Amygdala (tissue), 56 donors: ENCODE results near the gene NAPSA.
A peak's percentile ranks its signal among the peaks of the same experiment; 100 is the strongest.
"Not testable (repeated sequence)": the region's sequence is repeated elsewhere in the genome, so short reads cannot be mapped to it uniquely, and the experiment has no call there.

Experiments used
- DNase-seq, 56 donors: peaks; one replicate each; lab custom pipeline; 2025; lab: John Stamatoyannopoulos, UW

The NAPSA gene

DNA sequence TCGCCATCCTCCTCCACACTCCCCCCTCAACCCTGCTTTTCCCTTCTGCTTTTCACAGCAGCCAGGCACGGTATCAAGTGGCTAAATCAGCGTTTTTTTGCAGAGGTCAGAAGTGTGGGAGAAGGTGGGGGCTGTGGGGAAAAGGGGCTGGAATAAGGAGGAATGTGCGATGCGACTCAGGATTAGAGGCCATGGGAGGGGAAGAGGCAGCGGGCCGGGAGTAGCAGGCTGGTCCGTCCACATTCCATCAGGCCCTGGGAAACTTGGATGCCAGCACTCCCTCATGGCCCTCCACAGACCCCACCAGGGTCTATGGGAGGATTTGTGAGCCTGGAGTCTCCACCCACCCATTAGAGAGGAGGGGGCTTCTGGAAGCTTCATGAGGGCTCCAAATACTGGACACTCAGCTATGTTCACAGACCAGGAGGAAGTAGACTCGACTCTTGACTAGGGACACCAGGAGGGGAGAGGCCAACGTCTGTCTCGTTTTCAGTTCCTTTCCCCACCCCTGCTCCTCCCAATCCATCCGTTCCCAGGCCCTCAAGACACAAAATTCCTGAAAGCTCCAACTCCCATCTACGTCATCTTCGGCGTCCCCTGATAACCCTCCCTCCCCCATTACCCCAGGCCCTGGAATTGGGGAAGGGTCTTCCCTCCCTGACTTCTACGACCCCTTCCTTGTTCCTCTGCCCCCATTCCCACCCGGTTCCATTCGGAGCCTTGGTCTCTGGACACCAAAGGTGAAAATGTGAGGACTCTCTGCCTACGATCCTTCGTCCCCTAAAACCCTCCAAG, 33.0 kb downstream of the NAPSA start:
- peak in 4 of 56 donors; percentile 16 to 26 (median 22) for DNase-seq

DNA sequence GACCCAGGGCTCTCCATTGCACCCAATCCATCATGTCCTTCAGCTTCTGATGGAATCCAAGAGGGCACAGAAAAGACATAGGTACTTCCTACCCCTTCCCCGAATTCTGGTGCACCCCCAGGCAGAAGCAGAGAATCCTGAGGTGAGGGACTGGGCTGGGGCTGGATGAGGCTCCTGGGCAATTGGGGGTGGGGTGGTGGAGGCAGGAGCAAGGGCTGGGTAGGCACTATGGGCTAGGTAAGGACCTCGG, 33.5 kb downstream of the NAPSA start:
- no peak for DNase-seq

DNA sequence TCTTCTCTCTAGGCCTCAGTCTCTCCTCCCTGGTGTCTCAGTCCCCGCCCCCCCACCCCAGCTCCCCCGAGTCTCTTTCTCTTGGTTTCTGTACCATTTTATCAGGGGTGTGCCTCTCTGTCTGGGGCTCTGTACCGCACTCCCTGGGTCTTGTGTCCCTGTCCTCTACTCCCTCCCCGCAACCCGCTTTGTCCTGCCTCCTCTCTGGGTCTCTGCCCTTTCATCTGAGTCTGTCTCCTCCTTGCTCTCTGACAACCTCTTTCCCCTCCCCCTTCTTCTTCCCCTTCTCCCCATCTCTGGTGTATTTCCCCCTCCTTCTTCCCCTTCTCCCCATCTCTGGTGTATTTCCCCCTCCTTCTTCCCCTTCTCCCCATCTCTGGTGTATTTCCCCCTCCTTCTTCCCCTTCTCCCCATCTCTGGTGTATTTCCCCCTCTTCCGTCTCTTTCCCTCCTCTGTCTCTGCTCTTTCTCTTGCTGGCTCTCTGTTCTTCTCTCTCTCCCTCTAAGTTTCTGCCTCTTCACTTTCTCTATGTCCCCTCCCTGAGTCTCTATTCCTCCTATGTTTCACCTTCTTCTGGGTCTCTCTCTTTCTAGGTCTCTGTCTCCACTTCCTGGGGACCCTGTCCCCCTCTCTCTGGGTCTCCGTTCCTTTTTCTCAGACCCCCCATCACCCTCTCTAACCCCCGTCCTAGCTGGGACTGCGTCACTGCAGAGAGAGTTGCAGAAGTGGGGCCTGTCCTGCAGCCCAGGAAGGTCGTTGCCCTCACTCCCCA, 34.0 kb downstream of the NAPSA start:
- DNase-seq = no peak

DNA sequence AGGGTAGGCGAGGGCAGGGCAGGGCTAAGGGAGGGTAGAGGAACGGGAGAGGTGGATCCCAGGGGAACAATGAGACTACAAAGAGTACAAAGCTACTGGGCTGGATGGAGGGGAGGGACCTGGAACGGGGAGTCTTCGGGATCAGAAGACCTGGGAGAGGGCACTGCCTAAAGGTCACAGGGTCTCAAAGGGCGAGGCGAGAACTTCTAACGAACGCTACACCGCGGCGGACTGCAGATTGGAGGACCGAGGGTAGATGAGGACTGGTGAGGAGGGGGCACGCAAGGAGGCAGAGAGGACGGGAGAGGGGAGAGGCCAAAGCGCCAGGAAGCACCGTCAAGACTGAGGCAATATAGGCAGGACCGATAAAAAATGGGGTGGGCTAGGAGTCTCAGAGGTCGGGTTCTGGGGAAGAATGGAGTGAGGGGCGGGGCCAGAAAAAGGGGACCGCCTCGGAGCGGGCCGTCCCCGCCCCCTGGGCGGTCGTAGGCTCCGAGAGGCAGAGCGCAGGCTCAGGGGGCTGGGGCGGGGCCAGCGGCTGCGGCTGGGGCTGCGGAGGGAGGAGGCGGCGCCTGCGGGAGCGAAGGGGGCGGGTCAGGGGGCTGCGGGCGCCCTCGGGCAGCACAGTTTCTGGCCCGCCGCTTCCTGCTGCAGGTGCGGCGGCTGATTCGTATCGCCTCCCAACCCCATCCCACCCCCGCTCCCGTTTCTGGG, 34.9 kb downstream of the NAPSA start:
- peak in 55 of 56 donors; percentile 34 to 91 (median 80) for DNase-seq

DNA sequence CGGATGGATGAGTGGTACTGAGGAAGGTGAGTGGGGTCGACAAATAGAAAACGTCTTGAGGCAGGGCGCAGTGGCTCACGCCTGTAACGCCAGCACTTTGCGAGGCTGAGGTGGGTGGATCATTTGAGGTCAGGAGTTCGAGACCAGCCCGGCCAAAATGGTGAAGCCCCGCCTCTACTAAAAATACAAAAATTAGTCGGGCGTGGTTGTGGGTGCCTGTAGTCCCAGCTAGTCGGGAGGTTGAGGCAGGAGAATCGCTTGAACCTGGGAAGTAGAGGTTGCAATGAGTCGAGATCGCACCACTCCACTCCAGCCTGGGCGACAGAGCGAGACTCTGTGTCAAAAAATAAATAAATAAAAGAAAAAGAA, 35.5 kb downstream of the NAPSA start:
- DNase-seq = not testable (repeated sequence)

DNA sequence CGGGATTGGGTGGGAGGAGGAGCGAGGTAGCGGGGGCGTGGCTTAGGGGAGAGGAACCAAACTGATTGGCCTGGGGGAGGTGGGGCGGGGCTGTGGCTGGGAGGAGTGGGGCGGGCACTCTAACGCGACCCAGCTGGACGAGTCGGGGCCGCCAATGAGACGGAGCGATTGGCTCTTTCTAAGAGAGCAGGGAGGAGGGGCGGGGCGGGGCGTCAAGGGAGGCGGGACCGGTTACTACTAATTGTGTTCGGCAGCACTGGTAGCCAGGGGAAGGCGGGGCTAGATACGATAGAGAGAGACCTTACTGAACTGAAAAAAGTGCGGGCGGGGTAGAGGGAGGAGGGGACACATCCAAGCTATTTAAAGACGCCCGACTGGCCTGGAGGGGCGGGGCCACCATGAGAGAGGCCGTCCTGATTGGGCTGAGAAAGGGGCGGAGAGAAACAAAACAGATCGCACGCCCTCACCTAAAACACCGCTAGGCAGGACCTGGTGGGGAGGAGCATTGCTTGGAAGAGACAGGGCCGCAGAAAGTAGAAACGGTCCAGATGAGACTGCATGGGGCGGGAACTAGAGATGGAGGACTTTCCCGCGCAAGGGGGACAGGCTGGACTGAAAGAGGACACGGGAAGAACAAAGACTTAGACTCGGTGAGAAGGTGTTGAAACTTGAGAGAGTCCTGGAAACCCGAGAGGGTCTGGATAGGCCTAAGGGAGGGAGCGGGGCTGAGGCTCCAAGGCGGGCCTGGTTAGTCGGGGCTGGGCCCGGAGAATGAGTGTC, 36.1 kb downstream of the NAPSA start, which contains the start of gene KCNC3:
Gene KCNC3, minus strand, starts transcription at position 232 of the 780 bp plus-strand sequence. CDS start 295 bp downstream, outside the sequence.
- peak; percentile 48 to 100 (median 99) for DNase-seq

DNA sequence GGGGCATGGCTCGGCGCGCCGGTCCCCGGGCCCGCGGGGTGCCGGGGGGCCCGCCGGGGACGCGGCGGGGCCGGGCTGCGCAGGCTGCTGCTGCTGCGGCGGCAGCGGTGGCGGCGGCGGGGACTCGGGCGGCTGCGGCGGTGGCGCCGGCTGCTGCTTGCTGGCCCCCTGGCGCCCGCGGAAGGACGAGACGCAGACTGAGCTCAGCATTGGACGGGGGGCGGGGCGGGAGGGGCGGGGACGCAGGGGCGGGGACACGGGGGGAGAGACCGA, 36.6 kb downstream of the NAPSA start:
- DNase-seq = no peak

DNA sequence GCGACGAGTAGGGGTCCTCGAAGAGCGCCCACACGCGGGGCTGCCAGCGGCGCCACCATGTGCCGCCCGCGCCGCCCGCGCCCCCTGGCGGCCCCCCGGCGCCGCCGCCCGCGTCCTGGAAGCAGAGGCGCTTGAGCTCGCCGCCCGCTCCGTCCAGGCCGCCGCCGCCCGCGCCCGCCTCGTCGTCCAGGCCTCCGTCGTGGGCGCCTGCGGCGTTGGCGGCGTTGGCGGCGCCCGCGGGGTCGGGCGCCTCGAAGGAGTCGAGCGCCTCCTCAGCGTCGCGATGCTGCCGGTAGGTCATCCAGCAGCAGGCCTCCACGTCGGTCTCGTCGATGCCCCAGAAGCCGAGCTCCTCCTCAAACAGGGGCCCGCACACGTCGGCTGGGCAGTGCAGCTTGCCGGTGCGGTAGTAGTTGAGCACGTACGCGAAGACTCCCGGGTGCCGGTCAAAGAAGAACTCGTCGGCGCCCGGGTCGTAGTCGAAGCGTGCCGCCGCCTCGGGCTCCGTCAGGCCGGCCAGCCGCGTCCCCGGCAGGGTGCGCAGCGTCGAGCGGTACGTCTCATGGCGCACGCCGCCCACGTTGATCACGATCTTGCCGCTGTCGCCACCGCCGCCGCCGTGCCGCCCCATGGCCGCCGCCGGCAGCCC, 37.1 kb downstream of the NAPSA start:
- peak in 5 of 56 donors; percentile 26 to 55 (median 48) for DNase-seq

DNA sequence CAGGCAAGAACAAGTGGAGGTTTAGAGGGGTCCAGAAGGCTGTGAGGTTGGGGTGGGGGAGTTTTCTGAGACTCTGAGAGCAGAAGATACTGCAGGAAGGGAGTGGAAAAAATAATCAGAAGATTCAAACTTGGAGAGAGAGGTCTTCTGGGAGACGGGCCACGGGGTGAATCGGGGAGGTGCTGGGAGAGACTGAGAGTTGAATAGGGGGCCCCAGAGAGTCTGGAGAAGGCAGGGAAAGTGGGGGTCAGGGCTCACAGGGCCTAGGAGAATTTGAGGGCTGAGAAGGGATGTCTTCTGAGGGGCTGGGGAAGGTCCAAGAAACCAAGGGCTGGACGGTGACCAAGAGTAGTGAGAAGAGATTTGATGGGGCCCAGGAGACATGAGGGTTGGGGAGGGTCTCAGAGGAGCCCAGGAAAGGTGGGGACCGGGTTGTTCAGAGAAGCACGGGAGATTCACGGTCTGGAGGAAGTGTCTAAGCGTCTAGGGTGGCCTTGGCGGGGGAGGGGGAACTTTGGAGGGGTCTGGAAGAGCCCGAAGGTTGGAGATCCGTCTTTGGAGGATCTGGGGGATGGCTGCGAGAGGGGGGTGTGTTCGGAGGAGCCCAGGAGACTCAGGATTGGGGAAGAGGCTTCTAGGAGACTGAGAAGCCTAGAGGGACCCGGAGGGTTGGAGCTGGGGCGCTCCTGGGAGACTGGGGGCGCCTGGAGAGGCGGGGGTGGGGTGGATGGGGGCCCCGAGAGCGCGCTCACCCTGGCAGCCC, 37.8 kb downstream of the NAPSA start:
- DNase-seq = no peak

DNA sequence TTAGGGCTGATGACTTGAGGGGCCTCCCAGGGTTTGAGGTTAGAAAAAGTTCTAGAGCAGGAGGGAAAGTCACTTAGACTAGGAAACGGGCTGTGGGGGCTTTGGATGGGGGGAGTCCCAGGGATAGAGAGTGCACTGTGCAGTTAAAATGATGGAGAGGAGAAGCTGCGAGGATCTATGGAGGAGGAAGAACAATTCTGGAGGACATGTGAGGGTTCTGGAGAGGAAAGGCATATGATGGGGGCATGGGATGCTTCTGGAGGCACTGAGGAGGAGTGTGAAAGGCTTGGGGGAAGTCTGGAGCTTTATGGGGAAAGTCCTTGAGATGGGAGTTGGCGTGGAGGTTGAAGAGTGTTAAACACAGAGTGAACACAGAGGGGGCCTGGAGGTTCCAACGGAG, 38.4 kb downstream of the NAPSA start:
- no peak for DNase-seq

DNA sequence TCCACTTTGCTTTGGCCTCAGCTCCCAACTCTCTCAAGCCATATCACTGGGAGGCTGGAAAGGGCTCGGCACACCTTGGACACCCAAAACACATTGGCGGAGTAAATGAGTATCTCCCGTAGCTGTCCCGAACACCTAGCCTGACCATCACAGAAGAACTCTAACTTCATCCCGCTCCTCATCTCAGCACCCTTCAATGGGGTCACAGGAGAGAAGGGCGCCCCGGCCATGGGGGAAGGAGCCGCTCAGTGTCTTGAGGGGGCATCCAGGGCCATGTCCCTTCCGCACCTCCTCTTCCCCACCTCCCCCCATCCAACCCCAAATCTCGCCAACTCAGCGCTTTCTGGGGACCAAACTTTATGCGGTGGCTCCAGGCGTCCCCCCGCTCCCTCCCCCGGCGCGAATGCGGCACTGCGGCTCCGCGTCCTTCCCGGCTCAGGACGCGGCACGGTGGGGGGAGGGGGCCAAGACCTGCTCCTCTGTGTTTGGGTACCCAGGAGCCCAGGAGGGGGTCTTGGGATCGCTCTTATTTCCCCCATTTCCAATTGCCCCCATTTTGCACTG, 39.3 kb downstream of the NAPSA start:
- no peak for DNase-seq

DNA sequence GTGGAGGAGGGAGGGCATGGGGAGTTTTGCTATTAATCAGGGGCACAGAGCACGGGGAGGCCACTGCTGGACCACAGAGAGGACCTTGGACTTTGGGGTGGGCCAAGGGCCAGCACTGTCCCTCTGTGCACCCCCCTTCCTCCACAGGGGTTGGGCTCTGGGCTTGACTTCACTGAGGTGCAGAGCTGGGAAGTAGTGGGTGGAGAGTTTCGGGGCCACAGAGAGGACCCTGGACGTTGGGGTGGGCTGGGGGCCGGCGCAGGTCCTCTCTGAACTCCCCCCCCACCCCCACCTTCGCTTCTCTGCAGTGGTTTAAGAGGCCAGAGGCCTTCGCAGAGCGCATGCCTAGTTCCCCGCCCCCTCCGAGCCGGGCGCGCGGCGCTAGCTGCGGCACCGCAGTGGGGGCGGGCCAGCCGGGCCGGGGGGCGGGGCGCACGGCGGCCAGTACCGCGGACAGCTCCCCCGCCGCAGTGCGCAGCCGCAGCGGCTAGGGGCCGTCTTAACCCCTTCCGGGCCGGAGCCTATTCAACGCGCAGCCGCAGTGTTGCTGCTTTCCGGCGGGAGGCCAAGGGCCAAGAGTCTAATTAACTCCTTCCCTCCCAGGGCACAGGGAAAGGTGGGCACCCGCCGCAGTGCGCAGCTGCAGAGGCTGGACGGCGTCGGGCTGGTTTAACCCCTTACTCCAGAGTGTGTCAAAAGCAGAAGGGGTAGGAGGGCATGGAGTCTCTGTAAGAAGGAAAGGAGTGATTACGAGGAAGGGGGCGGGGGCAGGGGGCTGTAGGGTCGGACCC, 39.9 kb downstream of the NAPSA start:
- peak in 50 of 56 donors; percentile 17 to 84 (median 58) for DNase-seq

DNA sequence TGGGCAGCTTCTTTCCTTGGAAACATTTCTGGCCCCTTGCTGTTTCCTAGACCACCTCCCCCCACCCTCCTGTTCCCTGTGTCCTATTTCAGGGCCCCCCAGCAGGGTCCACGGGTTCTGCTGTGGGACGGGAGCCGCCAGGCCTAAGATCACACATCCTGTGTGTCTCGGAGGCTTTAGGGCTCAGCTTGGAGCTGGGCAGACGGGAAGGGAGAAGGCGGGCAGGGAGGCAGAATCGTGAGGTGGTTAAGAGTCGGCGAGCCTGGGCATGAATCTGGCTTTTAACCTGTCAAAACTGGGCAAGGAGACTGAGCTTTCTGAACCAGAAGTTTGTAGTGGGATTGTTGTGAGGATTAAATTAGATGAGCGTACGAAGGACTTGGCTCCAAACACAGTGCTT, 41.1 kb downstream of the NAPSA start:
- DNase-seq = no peak

DNA sequence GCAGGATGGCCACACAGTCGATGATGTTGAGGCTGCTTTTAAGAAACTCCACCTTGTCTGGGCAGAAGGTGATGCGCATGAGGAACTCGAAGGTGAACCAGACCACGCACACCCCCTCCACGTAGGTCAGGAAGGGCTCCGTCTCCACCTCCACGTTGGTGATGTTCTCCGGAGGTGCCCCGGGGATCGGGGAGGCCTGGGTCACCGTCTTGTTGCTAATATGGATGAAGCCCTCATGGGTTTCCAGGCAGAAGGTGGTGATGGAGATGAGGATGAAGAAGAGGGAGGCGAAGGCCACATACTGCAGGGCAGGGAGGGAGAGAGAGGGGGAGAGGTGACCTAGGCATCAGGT, 41.7 kb downstream of the NAPSA start:
- DNase-seq = no peak

DNA sequence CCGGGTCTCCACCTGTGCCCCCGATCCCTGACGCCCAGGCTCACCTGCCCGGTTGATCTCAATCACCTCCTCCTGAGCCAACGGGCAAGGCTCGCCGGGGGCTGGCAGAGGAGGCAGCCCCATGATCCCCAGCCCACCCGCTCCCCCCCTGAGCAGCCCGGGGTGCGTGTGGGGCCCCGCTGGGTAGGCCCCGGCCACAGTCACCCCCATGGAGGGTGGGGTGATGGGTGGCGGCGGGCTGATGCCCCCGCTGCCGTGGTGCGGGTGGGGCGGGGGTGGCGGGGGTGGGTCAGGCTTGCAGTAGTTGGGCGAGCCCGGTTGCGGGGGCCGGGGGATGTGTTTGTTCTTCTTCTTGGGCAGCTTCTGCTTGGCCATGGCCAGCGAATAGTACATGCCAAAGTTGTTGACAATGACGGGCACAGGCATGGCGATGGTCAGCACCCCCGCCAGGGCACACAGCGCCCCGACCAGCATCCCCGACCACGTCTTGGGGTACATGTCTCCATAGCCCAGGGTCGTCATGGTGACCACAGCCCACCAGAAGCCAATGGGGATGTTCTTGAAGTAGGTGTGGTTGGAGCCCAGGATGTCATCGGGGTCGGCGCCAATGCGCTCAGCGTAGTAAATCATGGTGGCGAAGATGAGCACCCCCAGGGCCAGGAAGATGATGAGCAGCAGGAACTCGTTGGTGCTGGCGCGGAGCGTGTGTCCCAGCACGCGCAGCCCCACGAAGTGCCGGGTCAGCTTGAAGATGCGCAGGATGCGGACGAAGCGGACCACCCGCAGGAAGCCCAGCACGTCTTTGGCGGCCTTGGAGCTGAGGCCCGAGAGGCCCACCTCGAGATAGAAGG, 42.3 kb downstream of the NAPSA start:
- DNase-seq = no peak

DNA sequence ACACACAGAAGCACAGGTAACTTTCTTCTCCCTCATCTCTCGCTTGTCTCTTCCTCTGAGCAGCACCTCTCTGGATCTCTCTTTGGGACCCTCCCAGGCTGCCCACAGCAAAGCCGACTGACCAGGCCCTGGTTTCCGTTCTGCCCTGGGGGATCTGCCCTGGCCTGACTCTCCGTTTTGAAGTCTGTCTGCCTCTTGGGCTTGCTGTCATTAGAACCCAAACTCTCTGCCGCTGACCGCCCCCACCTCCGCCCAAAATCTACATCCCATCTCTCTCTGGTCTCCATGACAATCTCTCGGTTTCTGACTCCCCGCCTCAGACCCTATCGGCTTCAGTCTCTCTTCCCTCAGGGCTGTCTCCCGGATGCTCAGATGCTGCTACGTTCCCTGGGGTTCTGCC, 43.2 kb downstream of the NAPSA start:
- peak in 1 of 56 donors; percentile 25 for DNase-seq

DNA sequence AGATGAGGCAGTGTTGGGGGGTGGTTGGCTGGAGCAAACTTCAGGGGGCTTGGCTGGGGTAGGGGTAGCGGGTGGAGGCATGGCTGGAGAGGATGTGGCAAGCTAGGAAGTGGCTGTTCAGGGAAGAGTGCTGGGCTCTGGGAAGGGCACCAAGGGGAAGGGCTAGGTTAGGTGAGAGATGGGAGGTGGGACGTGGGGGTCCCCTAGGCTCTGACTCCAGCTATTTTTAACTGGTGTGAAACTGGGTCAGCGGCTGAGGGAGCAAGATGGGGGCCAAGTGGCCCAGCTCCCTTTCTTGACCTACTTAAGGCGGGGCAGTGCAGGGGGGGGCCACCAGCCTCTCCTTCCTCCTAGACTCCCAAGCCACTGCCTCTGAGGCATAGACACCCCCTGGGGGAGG, 43.6 kb downstream of the NAPSA start:
- no peak for DNase-seq

DNA sequence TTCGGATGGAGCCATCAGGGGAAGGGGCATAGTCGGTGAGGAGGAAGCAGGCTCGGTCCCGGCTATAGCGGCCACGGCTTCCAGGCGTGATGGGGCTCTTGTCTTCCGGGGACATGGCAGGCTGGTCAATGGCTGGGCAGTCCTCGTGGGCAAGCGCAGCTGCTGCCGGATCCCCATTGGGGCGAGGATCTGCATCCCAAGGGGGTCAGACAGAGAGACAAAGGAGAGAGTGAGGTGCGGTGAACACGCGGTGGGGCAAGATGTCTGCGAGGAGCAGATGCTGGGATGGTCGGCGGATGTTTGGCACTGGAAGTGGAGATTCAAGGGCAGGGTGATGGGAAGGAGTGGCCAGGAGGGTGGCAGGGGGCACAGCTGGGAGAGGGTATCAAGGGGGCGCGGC, 44.8 kb downstream of the NAPSA start:
- no peak for DNase-seq
